Natural killer cell (primary cell): Measurements from ENCODE around the gene CDC5L. TPM values are rescaled to one million over a fixed set of nuclear protein-coding genes. Genes with fewer than 3 reads are reported as not detected.
A peak's percentile ranks its signal among the peaks of the same experiment; 100 is the strongest.

Source experiments
- ATAC-seq, 3 donors: fragments of 150-1000 bp in 2 of 3; fragments of 200-7000 bp in 1 of 3; cut with Tn5 transposase; 1 replicate in 1 of 3; 2 replicates in 2 of 3; pipeline ENCODE4 v1.10.0; 2021; ENCODE audit warnings: mild to moderate bottlenecking in 2 of 3, moderate library complexity in 2 of 3
- DNase-seq, 2 donors: peaks; one replicate each; pipeline versions ENCODE4 v3.0.0 to v3.0.0-alpha.2; 2013 to 2021; ENCODE audit warnings: mixed read lengths in 1 of 2
- H3K27ac ChIP-seq: one replicate; pipeline ENCODE4 v1.5.1; 2013; ENCODE audit warnings: mild to moderate bottlenecking, low read length
- H3K27me3 ChIP-seq: one replicate; pipeline ENCODE4 v1.6.1; 2013; ENCODE audit warnings: low read length; ENCODE audit not compliant: control insufficient read depth, insufficient read depth
- H3K36me3 ChIP-seq: one replicate; pipeline ENCODE4 v1.6.1; 2013; ENCODE audit warnings: low read length; ENCODE audit not compliant: control insufficient read depth, insufficient read depth
- H3K4me1 ChIP-seq: one replicate; pipeline ENCODE4 v1.6.1; 2013; ENCODE audit warnings: low read length; ENCODE audit not compliant: control insufficient read depth, insufficient read depth
- H3K4me3 ChIP-seq: one replicate; pipeline ENCODE4 v1.5.1; 2013; ENCODE audit warnings: low read length
- H3K9me3 ChIP-seq: one replicate; pipeline ENCODE4 v1.6.1; 2013; ENCODE audit warnings: low read length; ENCODE audit not compliant: control insufficient read depth, insufficient read depth
- H3K27ac Mint-ChIP-seq, 2 donors: one replicate each; pipeline ENCODE4 v1.8.0; 2022; ENCODE audit warnings: mild to moderate bottlenecking in 2 of 2, mixed read lengths in 2 of 2, moderate library complexity in 1 of 2
- H3K27me3 Mint-ChIP-seq, 2 donors: one replicate each; pipeline ENCODE4 v1.8.0; 2022; ENCODE audit warnings: low read depth in 2 of 2, mixed read lengths in 2 of 2
- H3K36me3 Mint-ChIP-seq: one replicate; pipeline ENCODE4 v1.8.0; 2022; ENCODE audit warnings: mixed read lengths
- H3K4me1 Mint-ChIP-seq, 2 donors: one replicate each; pipeline ENCODE4 v1.8.0; 2022; ENCODE audit warnings: mixed read lengths in 2 of 2
- H3K4me3 Mint-ChIP-seq: one replicate; pipeline ENCODE4 v1.8.0; 2022; ENCODE audit warnings: mild to moderate bottlenecking, moderate library complexity, mixed read lengths
- H3K9me3 Mint-ChIP-seq, 2 donors: one replicate each; pipeline ENCODE4 v1.8.0; 2022; ENCODE audit warnings: mixed read lengths in 2 of 2
- CTCF ChIP-seq: fragments of 200-600 bp; IDR thresholded peaks from one replicate; pipeline ENCODE4 v1.8.0; 2022; ENCODE audit warnings: antibody characterized with exemption
- WGBS: methylation state at CpG from one replicate; pipeline ENCODE4 v1.1.7; 2013; ENCODE audit warnings: missing lambda C conversion rate; ENCODE audit not compliant: insufficient coverage; 5-methylcytosine and 5-hydroxymethylcytosine counted together
- intact Hi-C: fragments of 100-400 bp; cut with micrococcal nuclease; formaldehyde crosslinking; loops from one replicate; pipeline ENCODE4 v1.14.2; 2022
- total RNA-seq, 4 donors: library from RNA; stranded (reverse); fragments of 120-200 nt in 1 of 4; gene quantifications; one replicate each; pipeline versions ENCODE4 v1.2.3 to v1.2.4, GENCODE V29; 2013 to 2022

CDC5L gene
- total RNA-seq, 3 donors from 2014 or later (not counting 1 experiment from before 2014, with no cell fraction given) = 22.0 to 25.0 (median 24.9) TPM

- no peaks in the 10 kb centered on the region for H3K9me3 ChIP-seq
- no peak overlapping the region for H3K4me3 Mint-ChIP-seq
- WGBS = 100% methylated on average over 1 of the region's 1 CpG
- no peaks in the 10 kb centered on the region for H3K27me3 Mint-ChIP-seq
- intact Hi-C loops = no loop called here
- peaks cover 69% of the 10 kb centered on the region for H3K36me3 ChIP-seq
- no peak overlapping the region for H3K4me3 ChIP-seq
- no peaks in the 10 kb centered on the region for H3K36me3 Mint-ChIP-seq
- no peaks in the 10 kb centered on the region for H3K9me3 Mint-ChIP-seq
- DNase-seq (no peak), ATAC-seq (no peak)
- H3K27ac ChIP-seq = no peak overlapping the region
- TF ChIP-seq CTCF = no peak
- no peaks in the 10 kb centered on the region for H3K4me1 ChIP-seq
- H3K27me3 ChIP-seq = no peaks in the 10 kb centered on the region
- peaks cover 14 to 37% of the 10 kb centered on the region in 2 donors for H3K4me1 Mint-ChIP-seq
- H3K27ac Mint-ChIP-seq = no peak overlapping the region
Observed at GRCh38 chr6:44397424-44398164, 10.1 kb downstream of the CDC5L start.

- DNase-seq (no peak), ATAC-seq (no peak)
- no peaks in the 10 kb centered on the region for H3K27me3 Mint-ChIP-seq
- Histone ChIP-seq H3K27me3 (no peaks in the 10 kb centered on the region), H3K4me3 (no peak overlapping the region), H3K9me3 (no peaks in the 10 kb centered on the region), H3K36me3 (peaks cover 61% of the 10 kb centered on the region), H3K4me1 (no peaks in the 10 kb centered on the region), H3K27ac (no peak overlapping the region)
- peaks cover 8% of the 10 kb centered on the region for H3K36me3 Mint-ChIP-seq
- peaks cover 19 to 34% of the 10 kb centered on the region in 2 donors for H3K4me1 Mint-ChIP-seq
- H3K27ac Mint-ChIP-seq = no peak overlapping the region
- TF ChIP-seq CTCF = no peak
- intact Hi-C loops = no loop called here
- H3K9me3 Mint-ChIP-seq = no peaks in the 10 kb centered on the region
- H3K4me3 Mint-ChIP-seq = no peak overlapping the region
- WGBS = 60% methylated on average over 2 of the region's 2 CpGs
Observed at GRCh38 chr6:44399991-44400390, 12.5 kb downstream of the CDC5L start.

- H3K9me3 ChIP-seq = no peaks in the 10 kb centered on the region
- H3K27ac ChIP-seq = no peak overlapping the region
- H3K27ac Mint-ChIP-seq = peak overlapping the region in 1 of 2 donors; percentile 47
- H3K36me3 Mint-ChIP-seq = peaks cover 8% of the 10 kb centered on the region
- no peaks in the 10 kb centered on the region for H3K4me1 ChIP-seq
- H3K9me3 Mint-ChIP-seq = no peaks in the 10 kb centered on the region
- DNase-seq (no peak), ATAC-seq (no peak)
- no peak for TF ChIP-seq CTCF
- peaks cover 59% of the 10 kb centered on the region for H3K36me3 ChIP-seq
- no peak overlapping the region for H3K4me3 ChIP-seq
- no peak overlapping the region for H3K4me3 Mint-ChIP-seq
- 98% methylated on average over 2 of the region's 2 CpGs for WGBS
- H3K27me3 Mint-ChIP-seq = no peaks in the 10 kb centered on the region
- intact Hi-C loops = no loop called here
- H3K4me1 Mint-ChIP-seq = peaks cover 19 to 28% of the 10 kb centered on the region in 2 donors
- H3K27me3 ChIP-seq = no peaks in the 10 kb centered on the region
Observed at GRCh38 chr6:44400572-44400971, 13.1 kb downstream of the CDC5L start.

- Histone ChIP-seq H3K9me3 (no peaks in the 10 kb centered on the region), H3K4me3 (no peak overlapping the region), H3K36me3 (peaks cover 58% of the 10 kb centered on the region), H3K27ac (no peak overlapping the region), H3K27me3 (no peaks in the 10 kb centered on the region), H3K4me1 (no peaks in the 10 kb centered on the region)
- no peak overlapping the region for H3K4me3 Mint-ChIP-seq
- WGBS = 98% methylated on average over 5 of the region's 5 CpGs
- no peak for TF ChIP-seq CTCF
- H3K27ac Mint-ChIP-seq = peak overlapping the region in 1 of 2 donors; percentile 47
- H3K36me3 Mint-ChIP-seq = peaks cover 8% of the 10 kb centered on the region
- ATAC-seq (no peak), DNase-seq (no peak)
- no peaks in the 10 kb centered on the region for H3K27me3 Mint-ChIP-seq
- intact Hi-C loops = no loop called here
- no peaks in the 10 kb centered on the region for H3K9me3 Mint-ChIP-seq
- H3K4me1 Mint-ChIP-seq = peaks cover 19 to 27% of the 10 kb centered on the region in 2 donors
Observed at GRCh38 chr6:44401138-44401537, 13.6 kb downstream of the CDC5L start.
